ENCODE results near the gene ST3GAL4.

Gene ST3GAL4

DNA sequence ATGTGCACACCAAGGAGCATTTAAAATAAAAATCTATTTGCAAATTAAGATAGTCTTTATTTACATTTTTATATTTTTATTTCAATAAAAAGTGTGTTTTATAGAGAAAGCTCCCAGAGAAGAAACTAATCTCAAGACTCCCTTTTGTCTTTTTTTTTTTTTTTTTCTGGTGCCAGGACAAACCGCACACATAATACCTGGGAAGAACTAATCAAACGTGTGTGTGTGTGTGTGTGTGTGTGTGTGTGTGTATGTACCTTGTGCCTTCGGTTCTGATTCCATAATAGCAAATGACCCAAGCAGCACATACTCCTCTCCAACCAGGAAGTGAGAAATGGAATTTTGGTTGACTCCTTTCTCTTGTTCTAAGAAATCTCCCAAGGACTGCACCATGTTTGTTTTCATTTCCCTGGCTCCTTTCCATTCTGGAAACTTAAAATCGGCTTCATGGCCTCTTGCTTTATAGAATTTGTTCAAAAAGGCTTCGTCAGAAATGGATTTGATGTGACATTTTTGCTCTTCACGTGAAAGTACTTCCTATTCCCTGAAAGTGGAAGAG lies 65.3 kb downstream of the ST3GAL4 start:
- no peak for DNase-seq (ENCODE audit: low read depth in 1 of 2, low spot score in 1 of 2)

DNA sequence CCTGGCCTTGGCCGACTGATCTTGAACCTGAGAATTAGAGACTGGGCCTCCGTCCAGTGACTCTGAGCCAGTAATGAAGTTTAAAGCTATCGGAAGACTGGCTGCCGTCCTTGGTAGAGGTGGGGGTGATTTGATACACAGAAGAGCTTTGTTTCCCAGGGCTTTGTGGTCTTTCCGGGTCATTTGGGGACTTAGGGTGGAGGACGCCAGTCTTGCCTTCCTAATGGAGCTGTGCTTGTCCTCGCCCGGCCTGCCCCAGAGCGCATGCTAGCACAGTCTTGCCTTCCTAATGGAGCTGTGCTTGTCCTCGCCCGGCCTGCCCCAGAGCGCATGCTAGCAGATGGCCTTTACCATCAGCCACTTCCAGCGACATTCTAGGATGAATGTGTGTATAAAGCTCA lies 65.8 kb downstream of the ST3GAL4 start:
- DNase-seq (ENCODE audit: low read depth in 1 of 2, low spot score in 1 of 2), result no peak

DNA sequence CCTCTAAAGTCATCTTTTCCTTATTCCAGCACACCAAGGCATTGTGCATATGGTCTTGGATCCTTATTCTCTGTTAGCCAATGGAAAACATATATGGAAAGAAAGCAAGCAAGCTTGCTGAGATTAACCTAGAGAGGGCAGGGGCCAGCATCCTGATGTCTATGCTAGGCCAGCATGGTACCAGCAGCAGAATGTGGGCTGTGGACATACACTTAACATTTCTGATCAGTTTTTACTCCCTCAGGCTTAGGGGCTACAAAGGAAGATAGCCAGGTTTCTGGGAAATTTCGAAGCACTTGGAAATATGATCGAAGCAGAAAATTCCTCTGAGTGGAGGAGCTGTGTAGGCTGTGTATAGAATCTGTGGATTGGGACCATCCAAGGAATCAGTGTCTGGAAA lies 67.0 kb downstream of the ST3GAL4 start:
- DNase-seq (ENCODE audit: low read depth in 1 of 2, low spot score in 1 of 2), result no peak

DNA sequence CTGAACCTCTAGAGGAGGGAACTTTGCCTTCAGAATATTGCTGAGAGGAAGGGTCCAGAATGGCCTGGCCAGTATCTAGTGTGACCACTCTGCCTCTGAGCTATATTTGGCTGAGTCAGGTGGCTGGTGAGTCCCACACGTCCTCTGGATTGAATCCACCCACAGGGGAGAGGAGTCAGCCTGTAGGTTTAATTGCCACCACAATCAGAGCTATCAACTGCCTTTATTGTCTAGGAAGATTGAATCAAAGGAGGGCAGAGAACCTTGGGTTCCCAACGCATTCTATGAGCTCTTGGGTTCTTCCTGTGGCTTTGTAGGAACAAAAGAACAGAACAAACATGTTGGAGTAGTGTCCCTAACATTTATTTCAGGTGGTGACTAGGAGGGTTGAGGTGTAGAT lies 67.7 kb downstream of the ST3GAL4 start:
- no peak for DNase-seq (ENCODE audit: low read depth in 1 of 2, low spot score in 1 of 2)

DNA sequence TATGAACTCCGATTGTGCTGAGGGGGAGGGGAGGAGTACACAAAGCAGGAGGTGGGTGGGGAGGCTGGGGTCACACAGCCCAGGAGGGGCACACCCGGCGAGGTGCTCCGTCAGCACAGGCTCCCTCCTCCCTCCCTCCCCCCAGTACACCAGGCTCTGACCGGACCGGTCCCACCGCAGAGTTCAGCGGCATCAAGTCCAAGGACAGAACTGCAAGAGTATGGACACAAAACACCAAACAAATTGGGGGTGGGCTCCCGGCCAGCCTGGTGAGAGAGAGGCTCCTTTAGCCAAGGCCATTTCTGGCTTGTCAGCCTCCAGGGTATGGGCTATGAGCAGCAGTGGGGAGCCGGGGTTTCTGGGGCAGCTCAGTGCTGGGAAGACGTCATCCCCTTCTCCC lies 68.3 kb downstream of the ST3GAL4 start:
- no peak for DNase-seq (ENCODE audit: low read depth in 1 of 2, low spot score in 1 of 2)

DNA sequence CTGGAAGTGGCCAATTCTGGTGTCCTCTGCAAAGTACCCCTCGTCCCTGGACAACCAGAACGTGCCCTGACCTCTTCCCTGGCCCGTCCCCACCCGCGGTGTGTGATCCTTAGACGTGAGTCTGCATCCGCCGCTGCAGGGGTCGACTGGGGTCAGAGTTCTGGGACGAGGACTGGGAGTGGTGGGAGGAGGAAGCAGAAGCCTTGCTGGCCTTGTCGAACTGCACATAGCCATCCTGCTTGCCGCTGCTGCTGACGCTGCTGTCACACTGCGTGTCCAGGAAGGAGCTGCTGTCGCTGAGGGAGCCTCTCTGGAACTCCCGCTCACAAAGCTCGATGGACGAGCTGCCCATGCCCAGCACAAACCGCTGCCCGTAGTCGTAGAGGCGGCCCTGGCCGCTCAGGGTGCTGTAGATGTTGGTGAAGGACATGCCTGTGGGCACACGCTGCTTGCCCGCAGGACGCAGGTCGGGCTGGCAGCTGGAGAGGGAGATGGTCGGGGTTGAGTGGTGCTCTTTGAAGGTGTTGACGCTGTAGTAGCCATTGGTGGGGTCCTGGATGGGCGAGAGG lies 69.1 kb downstream of the ST3GAL4 start:
- no peak for DNase-seq (ENCODE audit: low read depth in 1 of 2, low spot score in 1 of 2)

DNA sequence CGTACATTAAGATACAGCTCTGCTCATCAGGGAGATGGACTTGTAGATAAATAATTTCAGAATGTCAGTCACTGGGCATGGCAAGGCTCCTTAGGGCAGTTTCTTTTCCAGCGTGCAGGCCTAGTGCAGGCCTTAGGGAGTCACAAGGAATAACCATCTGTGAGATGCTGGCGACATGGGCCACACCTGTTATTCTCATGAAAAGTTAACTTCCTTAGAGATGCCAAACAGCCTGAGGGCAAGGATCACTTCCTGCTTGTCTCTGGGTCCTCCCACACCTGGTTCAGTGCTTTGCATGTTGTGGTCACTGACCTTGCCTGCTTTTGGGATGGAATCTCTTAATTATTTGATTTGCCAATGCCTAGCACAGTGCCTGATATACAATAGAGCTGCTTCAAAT lies 70.6 kb downstream of the ST3GAL4 start:
- DNase-seq (ENCODE audit: low read depth in 1 of 2, low spot score in 1 of 2), result no peak

DNA sequence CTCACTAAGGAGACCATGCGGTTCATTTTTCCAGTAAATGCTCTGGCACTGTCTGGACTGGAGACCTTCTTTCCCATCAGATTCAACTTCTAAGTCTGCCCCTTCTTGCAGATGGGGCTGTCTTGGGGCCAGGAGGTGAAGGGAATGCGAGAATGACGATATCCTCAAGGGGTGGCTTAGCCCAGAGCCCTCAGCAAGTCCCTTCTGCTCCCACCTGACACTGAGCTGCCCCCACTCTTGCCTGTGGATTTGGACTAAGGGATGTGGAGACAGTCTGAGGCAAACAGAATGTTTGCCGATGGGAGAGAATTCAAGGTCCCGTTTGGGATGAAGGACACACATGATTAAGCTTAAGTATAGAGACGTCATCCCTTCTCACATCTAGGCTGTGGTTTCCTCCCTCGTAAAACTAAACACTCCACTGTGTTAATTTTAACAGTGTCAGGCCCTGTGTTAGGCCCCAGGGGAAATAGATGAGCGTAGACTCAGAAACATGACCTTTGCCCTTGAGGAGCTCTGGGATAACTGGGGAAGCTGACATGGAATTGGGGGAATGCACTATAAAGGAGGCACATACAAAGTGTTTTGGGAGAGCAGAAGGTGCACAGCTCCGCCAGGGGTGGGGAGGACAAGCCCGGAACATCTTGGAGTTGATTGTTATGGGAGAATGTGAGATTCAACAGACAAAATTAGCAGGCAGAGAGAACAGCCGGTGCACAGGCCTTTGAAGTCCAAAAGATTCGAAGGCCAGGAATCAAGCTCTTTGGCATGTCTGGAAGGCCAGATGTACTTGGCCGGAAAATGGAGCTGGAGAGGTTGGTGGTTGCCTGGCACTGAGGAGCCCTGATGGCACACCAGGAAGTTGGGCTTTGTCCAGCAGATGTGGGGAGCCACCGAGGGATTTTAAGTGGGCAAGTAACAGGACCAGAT lies 71.6 kb downstream of the ST3GAL4 start:
- no peak for DNase-seq (ENCODE audit: low read depth in 1 of 2, low spot score in 1 of 2)

DNA sequence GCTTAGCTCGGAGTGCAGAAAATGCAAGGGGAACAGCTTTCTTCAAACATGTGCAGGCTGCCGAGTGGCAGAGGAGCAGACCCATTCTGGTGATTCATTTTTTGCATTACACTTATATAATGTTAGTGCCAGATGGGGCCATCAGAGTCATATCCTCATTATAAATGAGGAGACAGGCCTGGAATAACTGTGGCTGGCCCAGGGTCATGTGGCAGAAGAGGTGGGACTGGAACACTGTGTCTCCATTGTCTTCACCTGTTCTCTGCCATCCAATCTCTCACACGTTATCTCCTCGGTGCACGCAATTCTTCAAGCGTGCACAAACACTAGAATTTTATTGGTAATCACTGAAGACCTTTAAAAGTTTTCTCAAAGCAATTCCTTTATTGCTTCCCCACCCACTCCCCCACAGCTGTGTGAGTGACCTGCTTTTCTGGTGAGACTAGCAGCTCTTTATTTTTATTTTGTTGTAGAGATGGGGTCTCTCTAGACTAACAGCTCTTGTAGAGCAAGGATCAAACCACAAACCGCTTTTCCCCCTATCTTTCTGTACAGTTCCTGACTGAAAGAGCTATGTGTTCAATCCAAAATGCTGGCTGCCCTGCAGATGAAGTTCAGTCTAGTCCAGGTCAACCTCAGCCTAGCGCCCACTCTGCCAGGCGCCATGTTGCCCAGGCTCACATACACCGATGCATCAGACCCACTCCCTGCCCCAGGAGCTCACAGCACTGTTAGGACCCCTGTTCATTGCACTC lies 75.3 kb downstream of the ST3GAL4 start:
- no peak for DNase-seq (ENCODE audit: low read depth in 1 of 2, low spot score in 1 of 2)

DNA sequence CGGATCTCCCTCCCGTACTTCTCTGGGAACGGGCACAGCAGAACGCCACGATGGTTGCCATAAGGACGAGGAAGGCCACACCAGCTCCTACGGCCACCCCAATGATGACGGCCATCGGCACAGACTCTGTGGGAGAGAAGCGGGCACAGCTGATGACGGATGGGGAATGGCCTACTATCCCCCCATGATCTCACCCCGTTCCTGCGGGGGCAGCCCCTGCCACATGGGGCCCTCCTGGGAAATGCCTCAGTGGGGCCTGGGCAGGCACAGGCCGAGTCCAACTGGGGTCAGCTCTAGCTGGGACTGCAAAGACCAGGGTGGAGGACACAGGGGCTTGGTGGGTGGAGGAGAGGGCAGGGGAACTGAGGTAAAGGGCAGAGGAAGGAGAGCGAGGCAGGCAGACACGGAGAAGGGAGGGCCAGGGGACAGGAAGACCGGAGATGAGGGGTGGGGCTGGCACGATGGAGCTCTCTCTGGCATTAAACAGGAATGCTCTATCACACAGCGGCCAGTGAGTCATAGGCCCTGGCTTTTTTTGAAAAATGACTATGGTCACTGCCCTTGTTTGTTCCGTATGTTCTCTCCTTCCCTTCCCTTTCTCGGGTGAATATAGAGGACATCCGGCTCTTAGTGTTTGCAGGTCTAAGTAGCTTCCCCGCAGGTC lies 76.0 kb downstream of the ST3GAL4 start:
- no peak for DNase-seq (ENCODE audit: low read depth in 1 of 2, low spot score in 1 of 2)

DNA sequence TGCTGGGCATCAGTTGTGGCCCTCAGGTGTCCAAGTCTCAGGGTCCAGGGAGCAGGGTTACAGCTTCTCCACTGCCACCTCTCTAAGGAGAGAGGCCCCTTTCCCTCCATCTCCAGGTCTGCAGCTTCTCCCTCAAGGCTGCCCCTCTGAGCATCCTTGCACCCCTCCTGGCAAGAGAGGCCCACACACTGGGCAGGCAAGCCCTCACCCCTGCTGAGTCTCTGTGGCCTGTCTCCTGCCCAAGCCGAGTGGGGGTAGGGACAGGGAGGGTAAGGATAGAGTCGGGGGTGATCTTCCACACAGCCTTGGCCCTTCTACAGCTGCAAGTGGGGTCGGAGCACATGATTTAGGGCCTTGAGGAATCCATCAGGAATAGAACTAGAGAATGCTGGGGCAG lies 76.6 kb downstream of the ST3GAL4 start:
- no peak for DNase-seq (ENCODE audit: low read depth in 1 of 2, low spot score in 1 of 2)

DNA sequence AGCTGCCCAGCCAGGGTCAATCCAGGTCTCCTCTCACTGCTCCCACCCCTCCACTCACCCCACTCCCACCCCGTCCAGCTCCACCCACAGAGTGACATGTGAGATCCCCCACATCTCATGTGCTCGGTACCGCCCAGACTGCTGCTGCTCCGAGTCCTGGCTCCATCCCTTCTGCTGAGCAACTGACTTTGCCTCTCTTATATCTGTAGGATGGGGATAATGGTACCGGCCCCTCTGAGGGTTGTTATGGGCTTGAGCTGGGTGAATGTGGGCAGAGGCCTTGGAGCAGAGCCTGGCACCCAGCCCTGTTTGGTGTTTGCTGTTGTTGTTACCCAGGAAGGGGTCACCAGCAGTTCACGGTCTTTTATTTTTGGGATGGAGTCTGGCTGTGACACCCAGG lies 77.0 kb downstream of the ST3GAL4 start:
- no peak for DNase-seq (ENCODE audit: low read depth in 1 of 2, low spot score in 1 of 2)

DNA sequence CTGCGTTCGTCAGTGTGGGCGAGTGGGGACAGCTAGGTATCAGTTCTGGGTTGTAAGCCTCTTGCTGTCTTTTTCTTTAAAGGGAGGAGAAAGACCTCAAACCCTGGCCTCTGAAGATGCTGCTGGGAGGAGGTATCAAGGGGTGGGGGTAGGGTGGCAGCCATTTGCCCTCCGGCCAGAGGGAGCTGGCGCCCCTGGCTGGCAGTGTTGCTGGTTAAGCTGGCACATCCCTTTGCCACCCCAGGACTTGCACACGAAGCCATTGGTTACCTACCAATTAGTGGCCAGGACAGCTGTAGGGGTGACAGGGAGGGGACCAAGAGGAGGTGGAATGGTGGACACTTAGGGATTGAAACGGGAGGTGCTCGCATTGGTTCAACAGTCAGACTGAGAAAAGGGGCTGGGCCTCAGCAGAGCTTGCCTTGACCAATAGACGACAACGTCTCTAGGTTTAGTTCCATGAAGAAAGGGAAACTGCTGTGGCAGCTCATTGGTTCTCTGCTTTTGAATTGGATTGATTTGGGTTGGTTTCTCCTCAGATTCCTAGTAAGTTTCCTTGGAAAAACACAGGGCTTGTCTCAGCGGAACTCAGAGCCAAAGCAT lies 77.9 kb downstream of the ST3GAL4 start:
- DNase-seq (ENCODE audit: low read depth in 1 of 2, low spot score in 1 of 2), result no peak

DNA sequence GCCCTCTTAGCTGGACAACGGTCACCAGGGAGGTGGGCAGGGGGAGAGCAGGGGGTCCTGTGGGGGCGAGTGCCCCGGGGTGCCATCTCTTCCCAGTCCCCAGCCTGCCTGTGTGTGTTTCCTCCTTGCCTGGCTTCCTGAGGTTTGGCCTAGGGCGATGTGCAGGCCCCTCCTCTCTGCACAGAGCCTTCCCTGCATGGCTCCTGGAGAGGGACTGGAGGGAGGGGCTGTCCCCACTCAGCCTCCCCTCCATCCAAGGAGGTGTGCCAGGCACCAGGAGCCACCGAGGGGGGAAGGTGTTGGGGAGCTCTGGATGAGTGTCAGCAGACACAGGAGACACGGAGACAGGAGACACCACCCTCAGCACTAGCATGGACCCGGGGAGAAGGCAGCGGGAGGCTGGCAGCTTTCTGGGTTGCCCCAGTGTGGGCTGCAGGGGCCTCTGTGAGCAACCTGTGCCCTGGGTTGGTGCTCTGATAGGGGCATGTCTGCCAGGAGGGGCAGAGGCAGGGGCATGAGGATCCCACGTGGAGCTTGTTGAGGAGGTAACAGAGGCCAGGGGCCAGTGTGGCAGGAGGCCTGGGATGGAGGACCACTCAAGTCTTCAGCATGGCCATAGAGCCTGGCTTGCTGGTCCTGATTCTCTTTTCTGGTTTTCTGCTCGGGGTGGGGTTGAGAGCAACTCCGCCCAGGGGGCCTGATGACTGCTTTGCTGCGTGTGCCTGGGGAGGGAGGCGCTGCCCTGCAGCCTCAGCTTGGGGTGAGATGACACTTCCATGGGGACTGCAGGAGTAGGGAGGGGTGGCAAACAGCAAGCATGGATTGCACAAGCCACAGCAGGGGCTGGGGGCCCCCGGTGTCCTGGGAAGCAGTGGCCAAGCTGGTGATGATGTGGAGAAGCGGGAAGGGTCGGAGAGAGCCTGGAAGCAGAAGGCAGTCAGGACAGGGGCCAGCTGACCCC lies 78.8 kb downstream of the ST3GAL4 start:
- no peak for DNase-seq (ENCODE audit: low read depth in 1 of 2, low spot score in 1 of 2)

DNA sequence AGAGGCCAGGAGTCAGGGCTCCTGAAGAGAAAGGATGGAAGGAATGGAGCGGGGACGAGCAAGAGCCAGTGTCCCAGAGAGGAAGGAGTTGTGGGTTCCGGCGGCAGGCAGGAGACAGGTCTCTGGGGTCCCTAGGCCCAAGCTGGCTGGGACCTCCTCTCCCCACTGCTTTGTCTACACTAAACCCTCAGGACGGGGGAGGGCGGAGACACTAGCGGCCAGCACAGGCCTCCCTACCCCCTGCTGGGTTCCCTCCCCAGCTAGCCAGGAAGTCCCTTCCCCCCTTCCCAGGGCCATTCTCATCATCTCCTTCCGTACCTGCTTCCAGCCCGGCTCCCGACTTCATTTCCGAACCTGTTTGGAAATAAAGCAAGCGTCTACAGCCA lies 79.5 kb downstream of the ST3GAL4 start:
- no peak for DNase-seq (ENCODE audit: low read depth in 1 of 2, low spot score in 1 of 2)

DNA sequence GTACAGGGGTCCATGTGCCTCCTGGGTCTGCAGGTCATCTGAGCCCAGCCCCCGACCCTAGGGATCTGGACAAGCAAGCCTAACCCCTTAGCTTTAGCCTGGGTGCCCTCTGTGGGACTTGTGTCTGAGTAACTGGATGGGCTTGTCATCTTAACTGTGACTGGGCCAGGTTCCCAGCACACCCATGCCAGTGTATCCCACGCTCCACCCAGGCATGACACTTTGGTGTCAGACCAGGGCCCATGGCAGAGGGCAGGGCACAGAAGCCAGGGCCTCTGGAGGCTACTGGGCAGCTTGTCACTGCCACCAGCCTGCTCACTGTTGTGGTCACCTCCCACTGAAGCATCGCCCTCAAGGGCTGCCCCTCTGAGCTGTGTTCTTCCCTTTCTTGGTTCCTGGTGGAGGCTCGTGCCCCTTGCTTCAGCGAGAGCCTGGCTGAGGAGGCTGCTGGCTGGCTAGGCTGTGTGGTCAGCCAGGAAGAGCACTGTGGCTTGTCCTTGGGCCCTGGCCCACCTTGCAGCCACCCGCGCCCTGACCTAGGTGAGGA lies 80.8 kb downstream of the ST3GAL4 start:
- no peak for DNase-seq (ENCODE audit: low read depth in 1 of 2, low spot score in 1 of 2)

DNA sequence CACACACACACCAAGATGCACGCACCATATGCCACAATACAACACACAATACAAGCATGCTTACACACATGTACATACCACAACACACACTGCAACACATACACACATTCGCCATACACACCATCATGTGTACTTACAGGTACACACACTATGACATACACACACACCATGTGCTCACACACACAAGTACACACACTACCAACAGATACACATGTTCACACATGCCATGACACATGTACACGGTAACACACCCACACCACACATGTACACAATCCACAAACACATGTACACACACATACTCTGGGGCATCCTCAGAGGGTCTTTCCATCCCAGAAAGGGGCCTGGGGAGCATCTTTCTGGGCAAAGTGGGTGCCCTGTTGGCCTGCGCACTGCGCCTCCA lies 82.2 kb downstream of the ST3GAL4 start:
- DNase-seq (ENCODE audit: low read depth in 1 of 2, low spot score in 1 of 2), result no peak

DNA sequence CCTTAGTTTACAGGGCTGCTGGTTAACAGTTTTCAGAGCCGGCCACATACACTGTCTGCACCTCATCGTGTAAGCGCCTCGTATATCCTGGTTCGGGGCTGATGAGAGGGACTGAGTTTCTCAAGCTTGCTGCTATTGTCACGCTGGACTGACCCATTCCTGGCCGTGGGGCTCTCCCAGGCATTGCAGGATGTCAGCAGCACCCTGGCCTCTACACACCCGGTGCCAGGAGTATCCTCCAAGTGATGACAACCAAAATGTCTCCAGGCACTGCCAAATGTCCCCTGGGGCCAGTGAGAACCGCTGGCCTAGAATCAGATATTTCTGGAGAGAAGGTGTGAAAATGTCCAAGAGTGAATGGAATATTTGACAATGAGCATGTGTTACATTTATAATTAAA lies 82.8 kb downstream of the ST3GAL4 start:
- no peak for DNase-seq (ENCODE audit: low read depth in 1 of 2, low spot score in 1 of 2)

DNA sequence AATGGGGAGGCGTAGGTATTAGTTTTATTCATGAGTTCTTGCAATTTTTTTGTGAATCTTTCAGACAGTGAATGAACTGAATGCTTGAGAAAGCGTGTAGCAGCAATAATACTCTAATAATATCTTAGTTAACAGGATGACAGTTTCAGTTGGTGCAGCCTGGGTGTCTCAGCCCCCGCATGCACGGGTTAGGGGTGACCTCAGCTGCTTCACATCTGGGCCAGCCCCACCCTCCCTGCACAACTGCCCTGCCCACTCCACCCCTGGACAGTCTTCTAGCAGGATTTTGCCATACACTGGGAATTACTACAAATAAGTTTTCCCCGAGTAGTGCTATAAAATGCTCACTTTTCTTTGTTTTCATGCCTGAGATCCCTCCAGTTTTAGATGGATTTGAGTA lies 83.2 kb downstream of the ST3GAL4 start:
- DNase-seq (ENCODE audit: low read depth in 1 of 2, low spot score in 1 of 2), result no peak
